NT2/D1 (cell line): ENCODE data around the gene FAM227B.

Source experiments
- YY1 ChIP-seq: IDR thresholded peaks from 2 replicates; pipeline ENCODE4 v1.6.1; 2011; ENCODE audit not compliant: insufficient read length, insufficient read depth
- ZNF274 ChIP-seq: IDR thresholded peaks from 2 replicates; pipeline ENCODE4 v1.6.1; 2011; ENCODE audit warnings: mild to moderate bottlenecking, low read depth, low read length

GRCh38 chr15:49556437-49556836, 64.2 kb downstream of the FAM227B start:
- no peak for TF ChIP-seq YY1
- no peak for TF ChIP-seq ZNF274
